HG03103 (cell line): ENCODE data around the gene POU3F1.

Source experiments
- ATAC-seq: cut with Tn5 transposase; IDR thresholded peaks from one replicate; pipeline ENCODE4 v1.9.1; 2021; ENCODE audit warnings: low read depth; ENCODE audit not compliant: unreplicated experiment

POU3F1 gene

DNA sequence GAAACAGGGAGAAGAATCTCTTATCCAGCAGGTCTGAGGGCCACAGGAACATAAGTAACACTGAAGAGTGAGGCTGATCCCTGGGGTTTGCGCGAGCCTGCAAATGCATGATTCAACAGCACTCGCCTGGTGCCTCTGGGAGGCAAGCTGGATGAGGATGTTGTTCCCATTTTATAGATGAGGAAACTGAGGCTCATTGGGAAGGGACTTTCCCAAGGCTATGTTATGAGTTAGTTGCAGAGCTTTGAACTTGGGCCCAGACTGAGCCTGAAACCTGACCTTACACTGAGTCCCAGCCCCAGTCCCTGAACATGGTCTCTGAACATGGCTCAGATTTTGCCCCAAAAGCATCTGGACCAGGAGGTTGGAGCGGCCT is 27.7 kb upstream of the POU3F1 start:
- no peak for ATAC-seq

- ATAC-seq: no peak
These were observed 27.1 kb upstream of the POU3F1 start for GRCh38 chr1:38073534-38074301.

- ATAC-seq: no peak
These were observed 26.3 kb upstream of the POU3F1 start for GRCh38 chr1:38072858-38073257.

- no peak for ATAC-seq
These were observed 25.0 kb upstream of the POU3F1 start for GRCh38 chr1:38071312-38072256.

DNA sequence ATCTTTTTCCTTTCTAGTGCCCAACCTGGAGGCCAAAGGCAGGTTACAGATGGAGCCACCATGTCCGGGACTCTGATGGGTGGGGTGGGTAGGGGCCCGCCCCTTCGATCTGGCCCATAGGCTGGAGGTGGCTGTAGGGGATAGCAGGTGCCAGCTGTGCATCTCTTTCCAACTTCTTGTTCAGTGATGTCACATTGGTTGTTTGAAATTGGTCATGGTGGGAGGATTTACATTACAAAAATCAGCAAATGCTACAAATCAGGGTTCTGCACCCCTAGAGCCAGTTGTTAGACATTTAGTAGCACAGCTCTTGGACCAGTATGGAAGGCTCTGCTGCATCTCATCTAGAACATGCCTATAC is 22.4 kb upstream of the POU3F1 start:
- no peak for ATAC-seq

GRCh38 chr1:38068220-38068979 is 21.8 kb upstream of the POU3F1 start:
- no peak for ATAC-seq

DNA sequence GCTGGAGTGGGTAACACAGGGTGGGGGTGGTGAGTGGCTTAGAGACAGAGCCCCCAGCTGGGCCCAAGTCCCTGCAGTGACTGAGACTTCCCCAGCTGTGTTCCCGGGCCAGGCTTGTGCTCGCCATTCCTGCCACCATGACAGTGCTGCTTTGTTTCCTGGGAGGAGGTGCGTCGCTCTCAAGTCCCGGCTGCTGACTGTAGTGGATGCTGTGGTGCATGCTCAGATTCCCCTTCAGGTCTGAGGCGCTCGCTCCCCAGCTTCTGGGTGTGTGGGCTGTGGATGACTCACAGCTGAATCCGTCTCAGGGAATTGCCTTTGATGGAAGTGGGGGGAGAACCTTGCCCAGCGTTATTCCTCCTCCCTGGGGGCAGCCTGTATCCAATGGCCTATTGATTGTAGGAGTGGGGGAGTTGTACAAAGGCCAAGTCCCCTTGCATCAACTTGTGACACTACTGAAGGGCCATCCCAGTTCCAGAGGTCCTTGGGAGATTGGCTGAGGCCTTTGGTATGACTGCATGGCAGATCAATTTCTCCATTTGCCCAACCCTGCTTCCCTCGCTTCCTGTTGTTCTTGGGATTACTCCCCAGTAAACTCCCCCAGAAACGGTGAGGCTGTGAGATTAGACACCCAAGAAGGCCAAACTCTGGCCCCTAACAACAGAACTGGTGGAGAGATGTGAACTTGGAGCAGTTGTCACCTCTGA is 17.8 kb upstream of the POU3F1 start:
- ATAC-seq: no peak

GRCh38 chr1:38063616-38064015 is 17.0 kb upstream of the POU3F1 start:
- no peak for ATAC-seq

DNA sequence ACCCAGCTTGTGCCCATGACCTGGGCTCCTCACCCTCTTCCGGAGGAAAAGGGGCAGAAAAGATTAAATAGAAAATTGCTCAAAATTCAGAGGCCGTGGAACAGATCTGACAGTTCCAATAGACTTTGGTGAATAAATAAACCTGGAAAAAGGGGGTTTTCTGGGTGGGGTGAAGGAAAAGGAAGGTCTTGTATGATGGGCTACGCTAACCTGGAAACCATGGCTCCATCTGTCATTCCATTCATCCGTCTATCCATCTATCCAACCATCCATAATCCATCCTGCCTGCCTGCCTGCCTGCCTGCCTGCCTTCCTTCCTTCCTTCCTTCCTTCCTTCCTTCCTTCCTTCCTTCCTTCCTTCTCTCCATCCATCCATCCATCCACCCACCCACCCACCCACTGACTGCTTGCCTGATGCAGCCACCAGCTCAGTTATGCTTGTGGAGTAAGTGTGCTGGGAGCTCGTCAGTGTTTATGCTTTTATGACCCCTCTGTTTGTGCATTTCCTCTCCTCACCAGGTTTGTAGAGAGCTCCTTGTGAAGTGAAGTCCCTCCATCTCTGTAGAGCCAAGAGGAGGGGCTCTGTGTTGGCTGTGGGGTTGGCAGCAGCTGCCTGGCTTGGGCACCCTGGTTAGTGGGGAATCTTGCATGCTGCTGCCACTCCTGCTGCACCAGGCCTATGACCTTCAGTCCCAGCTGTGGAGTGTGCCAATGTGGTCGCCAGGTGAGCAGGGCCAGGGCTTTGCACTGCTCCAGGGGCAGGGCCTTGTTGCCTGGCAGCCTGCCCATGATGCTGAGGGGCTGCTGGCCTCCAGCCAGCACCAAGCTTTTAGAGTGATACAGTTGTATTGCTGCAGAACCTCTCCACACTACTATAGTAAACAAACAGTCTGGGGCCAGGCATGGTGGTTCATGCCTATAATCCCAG is 16.0 kb upstream of the POU3F1 start:
- ATAC-seq: no peak

DNA sequence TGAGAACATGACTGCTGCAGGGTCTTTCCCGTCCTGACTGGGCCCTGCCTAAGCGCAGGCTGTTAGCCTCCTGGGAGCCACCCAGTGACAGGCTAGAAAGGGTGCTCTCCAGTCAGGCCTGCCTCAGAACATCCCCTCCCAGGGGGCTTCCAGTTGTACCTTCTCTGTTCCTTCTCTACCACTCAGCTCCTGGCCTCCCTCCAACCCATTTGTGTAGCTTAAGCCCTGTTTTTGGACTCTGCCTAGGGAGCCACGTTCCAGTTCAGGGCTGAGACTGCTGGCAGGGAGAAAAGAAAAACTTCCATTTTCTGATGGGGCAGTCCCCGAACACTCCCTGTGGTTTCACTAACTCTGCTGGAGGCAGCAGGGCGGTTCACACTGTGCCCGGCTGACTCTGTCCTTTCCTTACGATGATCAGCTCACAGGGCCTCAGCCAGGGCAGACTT is 15.3 kb upstream of the POU3F1 start:
- no peak for ATAC-seq

- no peak for ATAC-seq
These were observed 14.7 kb upstream of the POU3F1 start for GRCh38 chr1:38061290-38061689.

GRCh38 chr1:38060498-38060897 is 13.9 kb upstream of the POU3F1 start:
- ATAC-seq: no peak

GRCh38 chr1:38059635-38060250 is 13.2 kb upstream of the POU3F1 start:
- no peak for ATAC-seq

GRCh38 chr1:38055965-38056364 is 9.4 kb upstream of the POU3F1 start:
- ATAC-seq: no peak

GRCh38 chr1:38055398-38055797 is 8.8 kb upstream of the POU3F1 start:
- ATAC-seq: no peak

DNA sequence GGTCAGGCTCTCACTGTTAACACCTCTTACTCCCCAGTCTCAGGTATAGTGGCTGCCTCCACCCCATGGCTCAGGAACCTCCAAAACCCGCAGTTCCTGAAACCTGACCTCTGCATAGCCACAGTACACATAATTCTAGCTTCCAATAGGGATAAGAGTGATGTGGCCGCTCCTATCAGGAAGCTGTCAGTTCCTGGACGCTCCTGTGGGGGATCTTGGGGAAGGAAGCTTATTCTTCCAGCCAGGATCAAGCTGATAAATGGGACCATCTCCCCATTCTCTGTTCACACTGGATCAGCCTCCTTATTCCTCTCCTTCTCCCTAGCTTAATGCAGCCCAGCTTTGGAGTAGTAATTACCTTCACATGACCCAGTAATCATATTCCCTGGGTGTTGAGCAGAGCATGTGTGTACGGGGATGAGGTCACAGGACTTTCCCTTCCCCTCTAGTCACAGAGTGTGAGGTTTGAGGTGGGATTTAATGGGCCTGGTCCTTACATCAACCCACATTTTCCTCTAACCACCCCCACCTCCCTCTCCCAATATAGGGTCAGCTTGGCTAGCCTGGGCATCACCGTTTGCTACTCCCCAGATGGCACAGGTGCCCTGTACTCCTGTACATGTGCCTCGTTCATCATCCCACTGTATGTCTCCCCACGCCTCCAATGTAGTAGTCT is 7.0 kb upstream of the POU3F1 start:
- no peak for ATAC-seq

DNA sequence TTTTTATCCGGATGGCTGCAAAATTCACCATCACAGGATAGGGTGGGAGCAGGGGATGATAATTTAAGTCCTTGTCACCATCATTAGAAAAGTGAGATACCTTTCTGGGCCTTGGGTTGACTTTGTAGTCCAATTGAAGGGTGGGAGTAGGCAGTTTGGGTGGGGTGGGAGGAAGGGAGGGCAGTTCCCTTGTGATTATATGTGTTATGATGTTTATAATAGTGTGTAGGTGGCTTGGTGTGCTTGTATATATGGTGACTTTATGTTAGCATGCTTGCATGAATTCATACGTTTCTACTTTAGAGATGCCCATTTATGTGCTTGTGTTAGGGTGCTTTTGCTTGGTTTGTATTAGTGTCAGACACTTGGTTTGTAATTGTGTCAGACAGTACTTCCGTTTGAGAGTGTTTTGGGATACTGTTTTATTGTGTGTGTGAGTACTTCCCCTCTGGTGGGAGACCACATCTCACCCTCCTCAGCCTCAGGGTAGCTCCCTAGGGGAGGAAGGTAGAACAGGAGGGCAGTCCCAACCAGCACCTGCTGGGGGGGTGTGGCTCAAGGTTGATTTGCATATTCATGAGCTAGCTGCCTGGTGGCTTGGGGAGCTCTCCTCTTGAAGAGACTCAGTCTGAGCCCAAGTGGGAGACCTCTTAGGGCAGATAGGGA is 6.3 kb upstream of the POU3F1 start:
- ATAC-seq: no peak

GRCh38 chr1:38051079-38051543 is 4.5 kb upstream of the POU3F1 start:
- no peak for ATAC-seq
